H54 (cell line): Measurements from ENCODE around the gene STXBP5L.
"Not testable (repeated sequence)": the region's sequence is repeated elsewhere in the genome, so short reads cannot be mapped to it uniquely, and the experiment has no call there.

Experiments used
- DNase-seq: peaks from one replicate; pipeline ENCODE4 v3.0.0; 2011; ENCODE audit warnings: low spot score, mixed read lengths; ENCODE audit not compliant: insufficient read length
- FAIRE-seq: peaks from 3 replicates; lab custom pipeline; 2011; peaks lifted over from hg19 to GRCh38; lab: Jason Lieb, UNC
- POLR2A ChIP-seq: IDR thresholded peaks from 2 replicates; pipeline ENCODE4 v1.6.1; 2011; ENCODE audit warnings: low read depth, mild to moderate bottlenecking, low read length

The STXBP5L gene

GRCh38 chr3:121399820-121400219 is 491.8 kb downstream of the STXBP5L start:
- no peak for TF ChIP-seq POLR2A
- FAIRE-seq = no peak
- DNase-seq = no peak

- DNase-seq = no peak
- FAIRE-seq = no peak
- no peak for TF ChIP-seq POLR2A
Measured at GRCh38 chr3:121405631-121406030, 497.6 kb downstream of the STXBP5L start.

GRCh38 chr3:121411523-121411922 is 503.5 kb downstream of the STXBP5L start:
- FAIRE-seq (no peak), DNase-seq (no peak)
- TF ChIP-seq POLR2A = no peak

- no peak for TF ChIP-seq POLR2A
- FAIRE-seq (no peak), DNase-seq (no peak)
Measured at GRCh38 chr3:121414924-121415323, 506.9 kb downstream of the STXBP5L start.

- no peak for FAIRE-seq
- DNase-seq = no peak
- TF ChIP-seq POLR2A = no peak
Measured at GRCh38 chr3:121418182-121418581, 510.2 kb downstream of the STXBP5L start.

- no peak for TF ChIP-seq POLR2A
- FAIRE-seq = no peak
- DNase-seq = no peak
Measured at GRCh38 chr3:121424549-121424948, 516.5 kb downstream of the STXBP5L start.

- no peak for DNase-seq
- no peak for TF ChIP-seq POLR2A
- no peak for FAIRE-seq
Measured at GRCh38 chr3:121430664-121431215, 522.7 kb downstream of the STXBP5L start.

- DNase-seq (peak; percentile 4), FAIRE-seq (peak; percentile 67)
- TF ChIP-seq POLR2A = no peak
Measured at GRCh38 chr3:121431726-121432517, 523.9 kb downstream of the STXBP5L start.

GRCh38 chr3:121436074-121436473 is 528.1 kb downstream of the STXBP5L start:
- DNase-seq = no peak
- no peak for FAIRE-seq
- TF ChIP-seq POLR2A = no peak

- FAIRE-seq (no peak), DNase-seq (no peak)
- TF ChIP-seq POLR2A = no peak
Measured at GRCh38 chr3:121436641-121437040, 528.6 kb downstream of the STXBP5L start.

GRCh38 chr3:121443456-121443855 is 535.5 kb downstream of the STXBP5L start:
- no peak for TF ChIP-seq POLR2A
- no peak for DNase-seq
- no peak for FAIRE-seq

GRCh38 chr3:121451752-121452151 is 543.7 kb downstream of the STXBP5L start:
- not testable (repeated sequence) for DNase-seq, FAIRE-seq

- no peak for TF ChIP-seq POLR2A
- no peak for FAIRE-seq
- no peak for DNase-seq
Measured at GRCh38 chr3:121462565-121462964, 554.6 kb downstream of the STXBP5L start.

GRCh38 chr3:121463745-121464144 is 555.7 kb downstream of the STXBP5L start:
- FAIRE-seq (no peak), DNase-seq (no peak)
- TF ChIP-seq POLR2A = no peak

- TF ChIP-seq POLR2A = no peak
- DNase-seq (no peak), FAIRE-seq (no peak)
Measured at GRCh38 chr3:121467085-121467484, 559.1 kb downstream of the STXBP5L start.
